ENCODE data around the gene SORCS2.

Gene SORCS2

GRCh38 chr4:7652906-7653305, 460.6 kb downstream of the SORCS2 start:
- no peak overlapping the region for H3K4me2 ChIP-seq (ENCODE audit: low read length)
- DNase-seq: no peak
- no peak overlapping the region for H2BK5ac ChIP-seq (ENCODE audit: low read depth, low read length, poor library complexity)
- H2BK12ac ChIP-seq (ENCODE audit: low read length): no peak overlapping the region
- H3K79me1 ChIP-seq (ENCODE audit: low read length): peaks cover 14% of the 10 kb centered on the region
- peaks cover 41 to 54% of the 10 kb centered on the region in 2 experiments for H3K4me1 ChIP-seq (ENCODE audit: control insufficient read depth in 1 of 2, insufficient read depth in 2 of 2, low read length in 2 of 2)
- no peaks in the 10 kb centered on the region for H3K79me2 ChIP-seq (ENCODE audit: control insufficient read depth, insufficient read depth, low read length, poor library complexity)
- no peak overlapping the region for H3K18ac ChIP-seq (ENCODE audit: low read length)
- no peak overlapping the region for H2BK120ac ChIP-seq (ENCODE audit: insufficient read depth, low read length, poor library complexity)
- no peak overlapping the region for H3K27ac ChIP-seq (ENCODE audit: low read depth, low read length)
- WGBS (ENCODE audit: extremely low coverage, insufficient coverage, insufficient read length): no CpG with 5 or more reads among the region's 3 CpGs
- no peak overlapping the region for H4K8ac ChIP-seq (ENCODE audit: low read depth, low read length)
- no peaks in the 10 kb centered on the region for H3K36me3 ChIP-seq (ENCODE audit: control insufficient read depth in 1 of 2, insufficient read depth in 2 of 2, low read length in 2 of 2)
- H3K27me3 ChIP-seq (ENCODE audit: insufficient read depth, low read length): no peaks in the 10 kb centered on the region
- H3K4ac ChIP-seq (ENCODE audit: low read depth, low read length): no peak overlapping the region
- H2AK5ac ChIP-seq (ENCODE audit: low read length): no peak overlapping the region
- H3K4me3 ChIP-seq (ENCODE audit: low read depth, low read length): no peak overlapping the region
- no peak overlapping the region for H3K14ac ChIP-seq (ENCODE audit: low read length)
- no peaks in the 10 kb centered on the region for H3K9me3 ChIP-seq (ENCODE audit: insufficient read depth, low read depth, low read length)
- no peak overlapping the region for H4K12ac ChIP-seq (ENCODE audit: low read depth, low read length)
- no peak overlapping the region for H3K23ac ChIP-seq (ENCODE audit: low read length)
- H2AFZ ChIP-seq (ENCODE audit: insufficient read depth, low read length, poor library complexity): no peak overlapping the region
- H4K91ac ChIP-seq (ENCODE audit: low read depth, low read length): no peak overlapping the region
- H3K9ac ChIP-seq (ENCODE audit: low read length): no peak overlapping the region

- H3K9ac ChIP-seq (ENCODE audit: low read length): no peak overlapping the region
- H3K4me2 ChIP-seq (ENCODE audit: low read length): no peak overlapping the region
- H3K27me3 ChIP-seq (ENCODE audit: insufficient read depth, low read length): no peaks in the 10 kb centered on the region
- H2BK12ac ChIP-seq (ENCODE audit: low read length): peak overlapping the region; percentile 44
- H3K23ac ChIP-seq (ENCODE audit: low read length): no peak overlapping the region
- H3K4me3 ChIP-seq (ENCODE audit: low read depth, low read length): no peak overlapping the region
- H3K4me1 ChIP-seq (ENCODE audit: control insufficient read depth in 1 of 2, insufficient read depth in 2 of 2, low read length in 2 of 2): peaks cover 39 to 45% of the 10 kb centered on the region in 2 experiments
- H3K14ac ChIP-seq (ENCODE audit: low read length): no peak overlapping the region
- no peak overlapping the region for H3K18ac ChIP-seq (ENCODE audit: low read length)
- H4K91ac ChIP-seq (ENCODE audit: low read depth, low read length): peak overlapping the region; percentile 18
- no peaks in the 10 kb centered on the region for H3K36me3 ChIP-seq (ENCODE audit: control insufficient read depth in 1 of 2, insufficient read depth in 2 of 2, low read length in 2 of 2)
- H3K9me3 ChIP-seq (ENCODE audit: insufficient read depth, low read depth, low read length): no peaks in the 10 kb centered on the region
- DNase-seq: peak in 1 of 2 donors; percentile 30
- H3K79me1 ChIP-seq (ENCODE audit: low read length): peaks cover 14% of the 10 kb centered on the region
- H2AFZ ChIP-seq (ENCODE audit: insufficient read depth, low read length, poor library complexity): no peak overlapping the region
- no CpG with 5 or more reads among the region's 23 CpGs for WGBS (ENCODE audit: extremely low coverage, insufficient coverage, insufficient read length)
- H3K27ac ChIP-seq (ENCODE audit: low read depth, low read length): no peak overlapping the region
- no peak overlapping the region for H2BK5ac ChIP-seq (ENCODE audit: low read depth, low read length, poor library complexity)
- no peak overlapping the region for H2BK120ac ChIP-seq (ENCODE audit: insufficient read depth, low read length, poor library complexity)
- H4K12ac ChIP-seq (ENCODE audit: low read depth, low read length): no peak overlapping the region
- H2AK5ac ChIP-seq (ENCODE audit: low read length): no peak overlapping the region
- no peak overlapping the region for H4K8ac ChIP-seq (ENCODE audit: low read depth, low read length)
- H3K79me2 ChIP-seq (ENCODE audit: control insufficient read depth, insufficient read depth, low read length, poor library complexity): no peaks in the 10 kb centered on the region
- H3K4ac ChIP-seq (ENCODE audit: low read depth, low read length): no peak overlapping the region
These were observed 461.4 kb downstream of the SORCS2 start for GRCh38 chr4:7653510-7654369.

GRCh38 chr4:7654550-7655445, 462.5 kb downstream of the SORCS2 start:
- H3K14ac ChIP-seq (ENCODE audit: low read length): no peak overlapping the region
- no peaks in the 10 kb centered on the region for H3K9me3 ChIP-seq (ENCODE audit: insufficient read depth, low read depth, low read length)
- no peak for DNase-seq
- H3K23ac ChIP-seq (ENCODE audit: low read length): no peak overlapping the region
- no peak overlapping the region for H3K4ac ChIP-seq (ENCODE audit: low read depth, low read length)
- no peak overlapping the region for H4K8ac ChIP-seq (ENCODE audit: low read depth, low read length)
- H2AK5ac ChIP-seq (ENCODE audit: low read length): peak overlapping the region; percentile 16
- peaks cover 39 to 45% of the 10 kb centered on the region in 2 experiments for H3K4me1 ChIP-seq (ENCODE audit: control insufficient read depth in 1 of 2, insufficient read depth in 2 of 2, low read length in 2 of 2)
- H4K91ac ChIP-seq (ENCODE audit: low read depth, low read length): peak overlapping the region; percentile 18
- H3K4me3 ChIP-seq (ENCODE audit: low read depth, low read length): no peak overlapping the region
- H3K27ac ChIP-seq (ENCODE audit: low read depth, low read length): peak overlapping the region; percentile 25
- H3K79me1 ChIP-seq (ENCODE audit: low read length): peaks cover 14% of the 10 kb centered on the region
- H2BK120ac ChIP-seq (ENCODE audit: insufficient read depth, low read length, poor library complexity): peak overlapping the region; percentile 25
- no peaks in the 10 kb centered on the region for H3K36me3 ChIP-seq (ENCODE audit: control insufficient read depth in 1 of 2, insufficient read depth in 2 of 2, low read length in 2 of 2)
- no peak overlapping the region for H2AFZ ChIP-seq (ENCODE audit: insufficient read depth, low read length, poor library complexity)
- H3K18ac ChIP-seq (ENCODE audit: low read length): peak overlapping the region; percentile 15
- H3K4me2 ChIP-seq (ENCODE audit: low read length): no peak overlapping the region
- no peak overlapping the region for H2BK5ac ChIP-seq (ENCODE audit: low read depth, low read length, poor library complexity)
- no peak overlapping the region for H4K12ac ChIP-seq (ENCODE audit: low read depth, low read length)
- no peaks in the 10 kb centered on the region for H3K79me2 ChIP-seq (ENCODE audit: control insufficient read depth, insufficient read depth, low read length, poor library complexity)
- H2BK12ac ChIP-seq (ENCODE audit: low read length): peak overlapping the region; percentile 44
- WGBS (ENCODE audit: extremely low coverage, insufficient coverage, insufficient read length): no CpG with 5 or more reads among the region's 25 CpGs
- no peaks in the 10 kb centered on the region for H3K27me3 ChIP-seq (ENCODE audit: insufficient read depth, low read length)
- no peak overlapping the region for H3K9ac ChIP-seq (ENCODE audit: low read length)

- DNase-seq: no peak
- Histone ChIP-seq H3K4me3 (ENCODE audit: low read depth, low read length) (no peak overlapping the region), H3K27ac (ENCODE audit: low read depth, low read length) (peak overlapping the region; percentile 25), H3K4me1 (ENCODE audit: control insufficient read depth in 1 of 2, insufficient read depth in 2 of 2, low read length in 2 of 2) (peaks cover 39 to 45% of the 10 kb centered on the region in 2 experiments), H4K12ac (ENCODE audit: low read depth, low read length) (no peak overlapping the region), H4K91ac (ENCODE audit: low read depth, low read length) (no peak overlapping the region), H3K9ac (ENCODE audit: low read length) (no peak overlapping the region), H3K4me2 (ENCODE audit: low read length) (peak overlapping the region; percentile 22), H3K79me2 (ENCODE audit: control insufficient read depth, insufficient read depth, low read length, poor library complexity) (no peaks in the 10 kb centered on the region), H2BK12ac (ENCODE audit: low read length) (no peak overlapping the region), H2BK120ac (ENCODE audit: insufficient read depth, low read length, poor library complexity) (no peak overlapping the region), H4K8ac (ENCODE audit: low read depth, low read length) (no peak overlapping the region), H2AFZ (ENCODE audit: insufficient read depth, low read length, poor library complexity) (no peak overlapping the region), H3K4ac (ENCODE audit: low read depth, low read length) (no peak overlapping the region), H2BK5ac (ENCODE audit: low read depth, low read length, poor library complexity) (no peak overlapping the region), H3K9me3 (ENCODE audit: insufficient read depth, low read depth, low read length) (no peaks in the 10 kb centered on the region), H3K23ac (ENCODE audit: low read length) (no peak overlapping the region), H3K18ac (ENCODE audit: low read length) (no peak overlapping the region), H3K79me1 (ENCODE audit: low read length) (peaks cover 14% of the 10 kb centered on the region), H3K27me3 (ENCODE audit: insufficient read depth, low read length) (no peaks in the 10 kb centered on the region), H3K14ac (ENCODE audit: low read length) (no peak overlapping the region), H3K36me3 (ENCODE audit: control insufficient read depth in 1 of 2, insufficient read depth in 2 of 2, low read length in 2 of 2) (no peaks in the 10 kb centered on the region), H2AK5ac (ENCODE audit: low read length) (no peak overlapping the region)
- WGBS (ENCODE audit: extremely low coverage, insufficient coverage, insufficient read length): no CpG with 5 or more reads among the region's 32 CpGs
These were observed 463.3 kb downstream of the SORCS2 start for GRCh38 chr4:7655511-7656243.

Measured in trophoblast cell (in vitro differentiated cells and primary cell).